DOHH2 (cell line): ENCODE data around the gene PDHB.

Source experiments
- H3F3A ChIP-seq: fragments of 200-600 bp; sonication (generic), shearing (Covaris generic); 2 replicates; pipeline ENCODE4 v1.6.0; 2016; ENCODE audit warnings: antibody characterized with exemption, mild to moderate bottlenecking; ENCODE audit not compliant: control insufficient read depth, insufficient read depth
- H3K27ac ChIP-seq: fragments of 200-600 bp; sonication (generic); 2 replicates; pipeline ENCODE4 v1.5.1; 2014; ENCODE audit warnings: low read depth, mild to moderate bottlenecking, low read length, moderate library complexity
- H3K27me3 ChIP-seq: fragments of 200-600 bp; sonication (generic); 2 replicates; pipeline ENCODE4 v1.6.1; 2014; ENCODE audit warnings: mild to moderate bottlenecking, low read length, mixed read lengths; ENCODE audit not compliant: control insufficient read depth
- H3K36me3 ChIP-seq: fragments of 200-600 bp; sonication (generic); 2 replicates; pipeline ENCODE4 v1.6.1; 2014; ENCODE audit warnings: mild to moderate bottlenecking, low read length, moderate library complexity, mixed read lengths; ENCODE audit not compliant: control insufficient read depth
- H3K4me1 ChIP-seq: fragments of 200-600 bp; sonication (generic); 2 replicates; pipeline ENCODE4 v1.6.1; 2014; ENCODE audit warnings: mild to moderate bottlenecking, low read length, mixed read lengths; ENCODE audit not compliant: control insufficient read depth
- H3K4me2 ChIP-seq: fragments of 200-600 bp; sonication (generic); 2 replicates; pipeline ENCODE4 v1.6.0; 2014; ENCODE audit warnings: mild to moderate bottlenecking, low read length, moderate library complexity
- H3K4me3 ChIP-seq: fragments of 200-600 bp; sonication (generic); 2 replicates; pipeline ENCODE4 v1.5.1; 2014; ENCODE audit warnings: mild to moderate bottlenecking, low read length, mixed read lengths
- H3K79me2 ChIP-seq: fragments of 200-600 bp; sonication (generic); 2 replicates; pipeline ENCODE4 v1.6.1; 2014; ENCODE audit warnings: mild to moderate bottlenecking, low read length, mixed read lengths; ENCODE audit not compliant: control insufficient read depth
- H3K9me2 ChIP-seq: fragments of 200-600 bp; sonication (generic); replicated peaks from 2 replicates; pipeline ENCODE4 v1.6.1; 2014; ENCODE audit warnings: mild to moderate bottlenecking, low read length, mixed read lengths; ENCODE audit not compliant: control insufficient read depth
- H3K9me3 ChIP-seq: fragments of 200-600 bp; sonication (generic); 2 replicates; pipeline ENCODE4 v1.6.1; 2014; ENCODE audit warnings: antibody characterized with exemption, low read length, mixed read lengths; ENCODE audit not compliant: control insufficient read depth, insufficient read depth
- H4K20me1 ChIP-seq: fragments of 200-600 bp; sonication (generic); 2 replicates; pipeline ENCODE4 v1.6.0; 2014; ENCODE audit warnings: low read depth, mild to moderate bottlenecking, antibody characterized with exemption, low read length, moderate library complexity; ENCODE audit not compliant: control insufficient read depth, insufficient read depth
- EZH2phosphoT487 ChIP-seq: fragments of 200-600 bp; sonication (generic); IDR thresholded peaks from 2 replicates; pipeline ENCODE4 v1.6.1; 2017; ENCODE audit warnings: borderline replicate concordance, mild to moderate bottlenecking, antibody characterized with exemption, low read length, moderate library complexity, mixed read lengths
- TF ChIP-seq, protein P1 (sequence below): fragments of 200-600 bp; sonication (generic); IDR thresholded peaks from one replicate; pipeline ENCODE4 v1.5.1; 2014; ENCODE audit warnings: antibody characterized with exemption, mild to moderate bottlenecking, low read depth, low read length; ENCODE audit not compliant: poor library complexity, severe bottlenecking

The PDHB gene

DNA sequence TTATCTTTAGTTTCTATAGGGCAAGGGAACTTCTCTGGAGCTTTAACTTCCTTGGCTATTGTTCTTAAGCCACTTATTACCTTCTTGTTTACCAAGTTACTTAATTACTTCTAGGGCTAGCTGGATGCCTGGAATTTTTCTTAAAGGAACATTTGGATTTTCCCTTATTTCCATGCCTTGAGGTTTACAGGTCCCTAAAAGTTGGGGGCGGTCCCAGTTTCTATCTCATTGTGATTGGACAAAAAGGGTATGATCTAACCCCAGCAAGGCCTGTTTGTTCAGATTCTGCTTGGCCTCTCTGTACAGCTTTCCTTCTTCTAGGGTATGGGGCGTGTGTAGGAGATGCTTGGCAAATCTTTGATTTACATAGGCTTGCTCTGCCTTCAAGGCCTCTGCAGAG, 17.4 kb downstream of the PDHB start:
- TF ChIP-seq EZH2phosphoT487, result no peak
- TF ChIP-seq, protein P1, sequence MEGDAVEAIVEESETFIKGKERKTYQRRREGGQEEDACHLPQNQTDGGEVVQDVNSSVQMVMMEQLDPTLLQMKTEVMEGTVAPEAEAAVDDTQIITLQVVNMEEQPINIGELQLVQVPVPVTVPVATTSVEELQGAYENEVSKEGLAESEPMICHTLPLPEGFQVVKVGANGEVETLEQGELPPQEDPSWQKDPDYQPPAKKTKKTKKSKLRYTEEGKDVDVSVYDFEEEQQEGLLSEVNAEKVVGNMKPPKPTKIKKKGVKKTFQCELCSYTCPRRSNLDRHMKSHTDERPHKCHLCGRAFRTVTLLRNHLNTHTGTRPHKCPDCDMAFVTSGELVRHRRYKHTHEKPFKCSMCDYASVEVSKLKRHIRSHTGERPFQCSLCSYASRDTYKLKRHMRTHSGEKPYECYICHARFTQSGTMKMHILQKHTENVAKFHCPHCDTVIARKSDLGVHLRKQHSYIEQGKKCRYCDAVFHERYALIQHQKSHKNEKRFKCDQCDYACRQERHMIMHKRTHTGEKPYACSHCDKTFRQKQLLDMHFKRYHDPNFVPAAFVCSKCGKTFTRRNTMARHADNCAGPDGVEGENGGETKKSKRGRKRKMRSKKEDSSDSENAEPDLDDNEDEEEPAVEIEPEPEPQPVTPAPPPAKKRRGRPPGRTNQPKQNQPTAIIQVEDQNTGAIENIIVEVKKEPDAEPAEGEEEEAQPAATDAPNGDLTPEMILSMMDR, result no peak
- no peak overlapping the region for H3K27ac ChIP-seq
- no peaks in the 10 kb centered on the region for H3K27me3 ChIP-seq
- H3K36me3 ChIP-seq, result peaks cover 98% of the 10 kb centered on the region
- H3K4me3 ChIP-seq, result no peak overlapping the region
- H3K9me3 ChIP-seq, result no peaks in the 10 kb centered on the region
- peaks cover 12% of the 10 kb centered on the region for H3K4me1 ChIP-seq
- H3K79me2 ChIP-seq, result peaks cover 20% of the 10 kb centered on the region
- no peak overlapping the region for H3K4me2 ChIP-seq
- peaks cover 36% of the 10 kb centered on the region for H3F3A ChIP-seq
- no peaks in the 10 kb centered on the region for H3K9me2 ChIP-seq
- H4K20me1 ChIP-seq, result peaks cover 5% of the 10 kb centered on the region; the same call in 1 of the 2 replicates

GRCh38 chr3:58414538-58415197, 19.0 kb downstream of the PDHB start:
- Histone ChIP-seq H3K9me2 (no peaks in the 10 kb centered on the region), H3K36me3 (peaks cover 98% of the 10 kb centered on the region), H3K9me3 (no peaks in the 10 kb centered on the region), H3K27me3 (no peaks in the 10 kb centered on the region), H4K20me1 (peaks cover 5% of the 10 kb centered on the region; the same call in 1 of the 2 replicates), H3K4me3 (no peak overlapping the region), H3F3A (peaks cover 33% of the 10 kb centered on the region), H3K79me2 (peaks cover 20% of the 10 kb centered on the region), H3K27ac (peak overlapping the region; percentile 6; the same call in 1 of the 2 replicates), H3K4me1 (peaks cover 9% of the 10 kb centered on the region), H3K4me2 (no peak overlapping the region)
- TF ChIP-seq EZH2phosphoT487, result no peak
- TF ChIP-seq, protein P1, result peak; percentile 76

DNA sequence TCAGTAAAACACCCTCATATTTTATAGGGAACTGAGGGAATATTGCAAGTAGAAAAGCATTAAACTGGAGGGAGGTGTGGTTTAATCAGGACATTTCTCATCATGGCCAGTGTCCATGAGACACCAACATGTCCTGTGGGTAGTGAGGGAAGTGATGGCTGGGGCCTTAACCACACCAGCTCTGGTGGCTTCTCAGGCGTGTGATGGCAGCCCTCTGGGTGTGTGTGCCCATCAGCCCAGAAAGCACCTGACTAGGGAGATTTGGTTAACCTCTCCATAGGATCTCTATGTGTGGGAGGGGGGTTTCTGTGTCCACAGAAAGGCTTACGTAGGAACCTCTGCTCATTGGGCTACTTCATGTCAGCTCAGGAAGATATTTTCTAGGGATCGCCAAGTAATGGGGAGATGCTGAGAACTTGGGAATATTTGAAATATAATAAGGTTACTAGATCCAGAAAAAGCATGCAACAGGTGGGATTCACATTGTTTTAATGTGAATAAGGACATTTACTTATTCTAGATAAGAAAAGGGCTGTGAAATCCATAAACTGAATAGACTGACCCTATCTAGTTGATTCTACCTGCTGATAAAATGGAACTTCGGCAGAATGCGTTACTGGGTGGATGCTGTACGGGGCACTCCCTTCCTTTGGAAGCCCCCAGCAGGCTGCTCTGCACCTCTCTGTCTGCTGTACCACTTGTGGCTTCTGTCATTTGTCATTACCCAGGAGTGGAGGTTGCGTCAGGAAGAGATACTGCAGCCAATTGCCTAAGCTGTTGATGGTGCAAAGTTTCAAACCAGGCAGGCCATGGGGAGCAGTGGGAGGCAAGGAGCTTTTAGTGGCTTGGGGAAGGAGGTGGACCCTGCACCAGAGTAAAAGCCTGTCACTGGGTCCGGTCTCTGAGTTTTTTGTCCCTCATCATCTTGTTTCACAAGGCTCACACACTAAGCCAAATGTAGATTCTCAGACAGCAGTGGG, 21.5 kb downstream of the PDHB start:
- Histone ChIP-seq H3K9me2 (no peaks in the 10 kb centered on the region), H3K27ac (no peak overlapping the region), H3K36me3 (peaks cover 97% of the 10 kb centered on the region), H3K4me1 (peaks cover 5% of the 10 kb centered on the region), H3K4me3 (no peak overlapping the region), H3K4me2 (no peak overlapping the region), H3K9me3 (no peaks in the 10 kb centered on the region), H3K27me3 (no peaks in the 10 kb centered on the region), H3F3A (peaks cover 26% of the 10 kb centered on the region), H4K20me1 (peaks cover 5% of the 10 kb centered on the region; the same call in 1 of the 2 replicates), H3K79me2 (peaks cover 20% of the 10 kb centered on the region)
- no peak for TF ChIP-seq EZH2phosphoT487
- TF ChIP-seq, protein P1, result no peak
